Measurements from ENCODE around the gene USF3.
"Not testable (repeated sequence)": the region's sequence is repeated elsewhere in the genome, so short reads cannot be mapped to it uniquely, and the experiment has no call there.

USF3 gene

DNA sequence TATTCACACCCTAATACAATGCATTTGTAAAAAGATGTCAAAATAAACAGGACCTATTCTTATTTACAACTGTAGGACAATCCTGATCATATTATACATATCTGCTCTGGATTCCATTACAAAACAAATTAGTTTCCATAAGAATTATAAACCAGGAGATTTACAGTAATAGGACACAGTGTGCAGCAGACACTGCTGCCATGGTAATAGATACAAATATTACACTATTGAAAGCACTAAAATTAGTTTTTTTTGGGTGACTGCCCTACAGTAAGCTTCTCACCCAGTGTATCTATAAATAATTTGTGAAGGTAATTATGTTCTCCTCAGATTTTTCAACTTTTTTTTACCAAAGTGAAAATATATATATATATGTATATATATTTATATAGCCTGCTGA lies 47.9 kb downstream of the USF3 start:
- no peak for DNase-seq

DNA sequence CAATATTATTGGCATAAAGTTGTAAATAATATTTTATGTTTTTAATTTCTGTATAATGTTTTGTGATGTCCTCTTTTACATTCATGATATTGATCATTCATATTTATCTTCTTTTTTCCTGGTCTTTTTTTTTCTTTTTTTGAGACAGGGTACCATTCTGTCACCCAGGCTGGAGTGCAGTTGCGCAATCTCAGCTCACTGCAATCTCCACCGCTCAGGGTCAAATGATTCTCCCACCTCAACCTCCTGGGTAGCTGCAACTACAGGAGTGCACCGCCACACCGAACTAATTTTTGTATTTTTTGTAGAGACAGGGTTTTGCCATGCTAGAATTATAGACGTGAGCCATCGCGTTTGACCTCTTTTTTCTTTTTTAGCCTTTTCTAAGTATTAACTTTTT lies 52.9 kb downstream of the USF3 start:
- no peak for DNase-seq

DNA sequence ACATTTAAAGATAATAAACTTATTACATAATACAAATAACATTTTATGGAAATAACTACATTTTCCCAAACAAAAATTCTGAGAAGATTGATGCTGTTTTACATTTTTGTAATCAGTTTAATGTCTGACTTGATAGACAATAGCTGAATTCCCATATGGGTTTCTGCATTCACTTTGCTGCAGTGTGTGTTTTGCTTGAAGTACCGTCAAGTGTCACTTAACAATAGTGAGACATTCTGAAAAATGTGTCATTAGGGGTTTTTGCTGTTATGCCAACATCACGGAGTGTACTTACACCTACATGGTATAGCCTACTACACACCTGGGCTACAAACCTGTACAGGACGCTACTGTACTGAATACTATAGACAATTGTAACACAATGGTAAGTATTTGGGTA lies 57.5 kb downstream of the USF3 start:
- peak; percentile 16 for DNase-seq

DNA sequence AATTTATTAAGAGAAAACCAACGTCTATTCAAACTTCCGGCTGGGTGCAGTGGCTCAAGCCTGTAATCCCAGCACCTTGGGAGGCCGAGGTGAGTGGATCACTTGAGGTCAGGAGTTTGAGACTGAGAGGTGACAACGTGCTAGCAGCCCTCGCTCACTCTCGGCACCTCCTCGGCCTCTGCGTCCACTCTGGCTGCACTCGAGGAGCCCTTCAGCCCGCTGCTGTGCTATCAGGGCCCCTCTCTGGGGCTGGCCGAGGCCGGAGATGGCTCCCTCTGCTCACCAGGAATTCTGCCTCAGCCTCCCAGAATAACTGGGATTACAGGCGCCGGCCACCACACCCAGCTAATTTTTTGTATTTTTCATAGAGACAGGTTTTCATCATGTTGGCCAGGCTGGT lies 58.7 kb downstream of the USF3 start:
- no peak for DNase-seq

DNA sequence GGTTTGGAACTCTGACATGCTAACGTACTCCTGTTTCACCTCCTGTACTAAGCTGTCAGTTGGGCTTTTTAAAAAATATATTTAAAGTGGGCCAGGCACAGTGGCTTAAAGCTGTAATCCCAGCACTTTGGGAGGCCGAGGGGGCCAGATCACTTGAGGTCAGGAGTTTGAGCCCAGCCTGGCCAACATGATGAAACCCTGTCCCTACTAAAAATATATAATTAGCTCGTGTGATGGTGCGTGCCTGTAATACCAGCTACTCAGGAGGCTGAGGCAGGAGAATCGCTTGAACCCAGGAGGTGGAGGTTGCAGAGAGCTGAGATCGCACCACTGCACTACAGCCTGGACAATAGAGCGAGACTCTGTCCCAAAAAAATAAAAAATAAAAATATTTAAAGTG lies 60.4 kb downstream of the USF3 start:
- not testable (repeated sequence) for DNase-seq

DNA sequence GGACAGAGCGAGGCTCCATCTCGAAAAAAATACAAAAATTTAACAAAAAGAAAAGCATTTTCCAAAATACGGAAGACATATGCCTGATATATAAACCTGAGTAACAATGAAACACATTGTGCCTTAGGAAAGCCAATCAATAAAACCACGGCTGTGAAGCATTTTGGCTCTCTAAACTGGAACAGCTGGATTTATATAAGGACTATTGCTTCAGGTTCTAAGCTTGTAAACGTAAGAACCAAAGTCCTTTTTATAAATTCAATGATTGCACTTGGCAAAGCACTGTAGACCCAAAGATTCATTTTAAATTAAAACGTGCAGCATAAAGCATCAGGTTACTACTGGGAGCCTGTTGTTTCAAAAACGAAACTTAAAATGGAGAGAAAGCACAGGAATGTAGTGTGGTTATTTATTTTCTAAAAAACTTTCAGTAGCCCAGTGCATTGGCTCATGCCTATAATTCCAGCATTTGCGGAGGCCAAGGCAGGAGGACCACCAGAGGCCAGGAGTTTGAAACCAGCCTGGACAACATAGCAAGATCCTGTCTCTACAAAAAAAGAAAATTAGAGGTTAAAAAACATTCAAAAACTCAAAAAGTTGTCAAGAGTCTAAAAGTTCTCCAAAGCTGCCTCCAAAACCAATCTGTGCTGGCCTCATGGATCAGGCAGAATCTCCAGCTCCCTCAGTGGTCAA lies 61.5 kb downstream of the USF3 start:
- DNase-seq, result no peak

DNA sequence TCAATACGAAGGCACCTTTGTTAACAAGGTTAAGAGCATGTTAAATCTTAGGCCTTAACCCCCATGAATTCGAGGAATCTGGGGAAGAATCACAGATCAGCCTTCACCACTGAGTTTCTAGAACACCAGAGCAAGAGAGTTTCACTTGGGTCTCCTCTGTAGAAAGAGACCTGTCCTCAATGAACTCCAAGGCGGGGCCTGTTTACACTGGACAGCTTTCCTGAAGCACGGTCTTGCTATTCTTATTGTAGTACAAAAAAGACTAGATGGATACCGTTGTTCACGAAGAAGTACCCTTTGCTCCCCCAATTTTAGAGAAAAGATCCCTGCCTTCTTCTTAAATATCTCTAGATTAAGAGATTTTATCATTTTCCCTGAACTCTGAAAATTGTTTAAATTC lies 64.9 kb downstream of the USF3 start:
- DNase-seq, result no peak

DNA sequence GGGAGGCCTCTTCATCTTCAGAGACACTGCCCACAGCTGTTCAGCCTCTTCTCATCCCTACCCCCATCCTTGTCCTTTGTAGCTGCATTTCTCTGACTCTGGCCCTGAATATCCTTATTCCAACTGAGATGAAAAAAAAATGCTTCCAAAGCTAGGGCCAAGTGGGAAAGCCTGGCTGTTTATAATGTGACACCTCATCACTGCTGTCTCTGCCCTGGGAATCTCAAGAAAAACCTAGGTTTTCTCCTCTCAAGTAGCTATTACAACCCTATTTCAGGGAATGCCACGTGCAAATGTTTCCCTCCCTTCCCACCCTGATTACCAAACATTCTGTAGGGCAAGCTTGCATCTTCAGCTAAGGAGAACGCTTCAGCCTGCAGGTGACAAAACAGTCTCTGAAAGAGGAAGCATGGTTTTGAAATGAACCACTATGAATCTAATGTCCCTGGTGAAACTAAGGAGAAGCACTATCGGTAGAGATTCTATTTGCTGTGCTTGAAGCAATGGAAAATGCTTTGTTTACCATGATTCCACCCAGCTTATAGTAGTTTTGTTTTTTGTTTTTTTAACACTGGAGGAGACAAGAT lies 65.4 kb downstream of the USF3 start:
- DNase-seq, result no peak

DNA sequence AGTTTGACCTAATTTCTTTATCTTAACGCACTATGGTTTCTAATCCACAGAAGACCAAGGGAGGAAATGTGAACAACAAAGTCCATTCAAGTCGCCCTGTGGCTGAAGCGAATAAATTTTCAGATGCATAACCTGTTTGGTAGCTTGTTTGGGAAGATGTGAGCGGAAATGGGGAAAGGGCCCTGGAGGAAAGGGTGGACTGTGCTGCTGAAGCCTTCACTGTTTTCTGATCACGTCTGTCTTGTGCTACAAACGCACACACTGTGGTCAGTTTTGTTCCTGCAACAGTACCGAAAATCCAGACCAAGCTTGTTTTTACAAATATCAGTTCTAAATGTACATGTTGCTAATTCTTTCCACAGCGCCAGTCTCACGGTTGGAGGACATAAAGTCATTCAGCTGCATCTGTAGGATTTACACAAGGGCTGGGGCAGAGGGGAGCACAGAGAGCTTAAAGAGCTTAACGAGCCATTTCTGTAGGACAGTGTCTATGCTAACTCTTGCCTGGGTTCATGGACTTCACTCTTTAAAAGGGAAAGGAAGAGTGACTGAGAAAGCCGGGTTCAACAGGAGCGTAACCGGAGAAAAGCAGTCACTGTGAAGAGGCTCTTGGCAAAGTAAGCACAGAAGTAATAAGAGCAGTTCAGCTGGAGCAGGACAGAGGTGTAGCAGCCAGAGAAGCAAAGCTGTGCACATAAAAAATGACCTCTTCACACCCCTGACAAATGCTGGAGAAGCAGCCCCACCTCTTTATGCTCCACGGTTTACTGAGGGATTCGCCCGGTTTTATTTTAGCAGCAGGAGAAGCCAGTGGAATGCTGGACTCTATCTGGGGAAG lies 66.6 kb downstream of the USF3 start:
- DNase-seq, result peak; percentile 86

DNA sequence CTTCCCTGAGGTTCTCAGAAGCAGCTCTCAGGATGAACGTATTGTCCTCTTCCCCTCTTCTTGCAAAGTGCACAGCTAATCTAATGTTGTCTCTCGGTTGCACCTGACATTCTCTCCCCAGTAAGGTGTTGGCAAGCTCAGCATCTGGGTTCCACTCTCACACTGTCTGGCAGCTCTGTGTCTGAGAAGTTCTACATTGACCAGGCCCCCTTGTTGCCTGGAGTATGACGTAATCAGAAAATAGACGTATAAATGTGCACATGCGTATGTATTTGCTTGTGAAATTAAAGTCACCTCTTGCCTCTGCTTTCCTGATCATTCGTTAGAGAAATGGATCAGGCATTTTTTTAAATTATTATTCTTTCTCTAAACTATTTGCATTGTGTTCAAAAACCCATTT lies 67.7 kb downstream of the USF3 start:
- DNase-seq, result no peak

DNA sequence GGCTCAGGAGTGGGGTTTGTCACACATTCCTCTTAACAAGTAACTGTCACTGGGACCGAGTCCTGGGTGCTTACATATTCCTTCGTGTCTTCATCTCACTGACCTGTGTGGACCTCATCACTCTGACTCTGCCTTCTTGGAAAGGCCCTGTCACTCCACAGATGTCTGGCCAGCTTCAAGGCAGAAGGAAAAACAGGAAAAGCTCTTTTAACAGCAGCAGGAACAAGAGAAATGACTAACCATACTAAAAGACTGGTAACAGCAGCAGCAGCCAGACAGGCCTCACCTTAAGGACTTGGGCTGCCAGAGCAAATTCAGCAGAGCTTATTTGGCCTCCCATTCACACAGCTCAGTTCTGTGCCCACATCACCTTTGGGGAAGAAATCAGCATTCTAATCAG lies 68.1 kb downstream of the USF3 start:
- no peak for DNase-seq

DNA sequence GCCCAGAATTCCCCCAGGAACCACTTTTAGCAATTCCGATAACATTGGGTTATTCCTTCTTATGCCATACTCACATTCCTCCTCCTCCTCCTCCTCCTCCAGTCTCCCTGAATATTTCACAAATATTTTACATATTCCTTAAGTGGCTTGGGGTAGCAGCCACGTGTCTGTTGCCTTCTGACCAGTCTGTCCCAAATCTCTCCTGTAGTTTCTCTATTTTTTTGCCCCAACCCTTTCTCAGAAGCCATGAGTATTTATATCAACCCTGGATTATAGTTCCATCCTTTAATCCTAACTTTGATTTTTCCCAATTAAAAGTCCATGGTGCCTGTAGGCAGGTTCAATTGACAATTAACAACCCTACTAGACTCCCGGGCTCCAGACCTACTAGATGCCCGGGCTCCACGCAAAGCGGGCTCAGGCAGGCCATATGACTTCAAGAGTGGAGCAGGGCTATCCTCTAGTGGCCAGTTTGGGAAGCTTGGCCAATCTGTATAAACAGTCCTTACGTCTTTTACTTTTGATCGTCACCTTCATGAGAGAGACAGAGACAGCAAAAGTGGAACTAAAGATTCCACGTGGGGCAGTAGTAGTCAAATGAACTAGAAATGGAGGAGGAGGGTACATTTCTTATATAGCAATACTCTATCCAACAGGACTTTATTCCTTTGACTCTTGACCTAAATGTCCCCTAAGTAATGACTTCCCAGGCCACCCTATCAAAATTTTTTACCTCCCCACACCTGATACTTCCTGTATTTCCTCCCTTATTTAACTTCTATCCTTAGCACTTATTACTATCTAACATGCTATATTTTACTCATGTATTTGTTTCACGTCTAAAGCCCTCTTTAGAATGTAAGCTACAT lies 69.7 kb downstream of the USF3 start:
- peak; percentile 42 for DNase-seq

DNA sequence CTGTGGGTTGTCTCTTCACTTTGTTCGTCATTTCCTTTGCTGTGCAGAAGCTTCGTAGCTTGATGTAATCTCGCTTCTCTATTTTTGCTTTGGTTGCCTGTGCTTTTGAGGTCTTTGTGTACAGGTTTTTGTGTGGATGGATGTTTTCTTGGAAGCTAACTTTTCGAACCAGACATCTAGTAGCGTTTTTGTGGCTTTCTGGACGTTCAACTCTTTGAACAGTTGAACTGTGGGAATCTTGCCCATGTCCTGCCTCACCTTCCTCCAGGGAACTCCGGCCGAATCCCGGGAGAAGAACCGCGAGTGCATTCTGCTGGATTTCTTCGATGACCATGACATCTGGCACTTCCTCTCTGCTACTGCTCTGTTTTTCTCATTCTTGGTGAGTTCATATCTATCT lies 70.6 kb downstream of the USF3 start:
- no peak for DNase-seq

DNA sequence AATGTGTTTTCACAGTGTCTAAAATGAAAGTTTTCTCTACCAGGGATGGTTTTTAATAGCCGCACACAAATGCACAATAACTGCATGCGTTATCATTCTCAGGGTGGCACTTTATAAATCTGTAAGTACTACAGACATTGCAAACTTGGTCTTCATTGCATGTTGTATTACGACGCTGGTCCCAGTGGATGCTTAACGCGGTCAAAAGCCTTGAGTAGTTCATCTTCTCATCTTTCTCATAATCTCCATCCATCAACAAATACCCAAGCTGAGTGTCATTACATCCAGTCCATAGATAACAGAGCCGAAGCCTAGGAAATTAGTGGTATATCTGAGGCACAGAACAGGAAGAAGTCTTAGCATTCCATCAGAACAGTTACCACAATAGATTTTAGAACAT lies 72.6 kb downstream of the USF3 start:
- no peak for DNase-seq

DNA sequence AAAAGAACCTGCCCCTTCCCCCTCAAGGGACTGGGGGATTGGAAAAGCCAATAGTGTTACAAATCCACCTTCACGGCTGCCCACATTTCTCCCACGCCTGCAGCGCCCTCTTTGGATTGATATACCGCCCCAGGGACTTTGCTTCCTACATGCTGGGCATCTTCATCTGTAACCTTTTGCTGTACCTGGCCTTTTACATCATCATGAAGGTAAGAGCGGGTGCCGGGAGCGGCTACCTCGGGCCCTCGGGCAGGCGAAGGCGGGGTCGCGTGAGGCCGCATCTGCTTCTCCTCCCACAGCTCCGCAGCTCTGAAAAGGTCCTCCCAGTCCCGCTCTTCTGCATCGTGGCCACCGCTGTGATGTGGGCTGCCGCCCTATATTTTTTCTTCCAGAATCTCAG lies 73.1 kb downstream of the USF3 start:
- no peak for DNase-seq

DNA sequence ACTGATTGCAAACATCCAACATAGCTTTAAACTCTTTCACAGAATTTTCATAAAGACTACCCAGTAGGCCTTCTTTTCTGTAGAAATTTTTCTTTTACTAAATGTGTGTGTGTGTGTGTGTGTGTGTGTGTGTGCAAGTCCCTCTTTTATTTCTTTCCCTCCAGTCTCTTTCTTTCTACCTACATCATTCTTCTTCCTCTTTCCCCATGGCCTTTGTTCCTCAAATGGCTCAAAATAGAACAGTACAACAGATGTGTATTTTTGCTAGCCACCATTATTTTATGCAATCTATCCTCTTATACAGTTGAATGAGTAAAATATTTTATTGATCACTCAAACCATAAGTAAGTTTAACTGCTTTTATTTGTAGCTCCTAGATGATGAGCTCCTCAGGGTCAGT lies 76.4 kb downstream of the USF3 start:
- DNase-seq, result no peak

DNA sequence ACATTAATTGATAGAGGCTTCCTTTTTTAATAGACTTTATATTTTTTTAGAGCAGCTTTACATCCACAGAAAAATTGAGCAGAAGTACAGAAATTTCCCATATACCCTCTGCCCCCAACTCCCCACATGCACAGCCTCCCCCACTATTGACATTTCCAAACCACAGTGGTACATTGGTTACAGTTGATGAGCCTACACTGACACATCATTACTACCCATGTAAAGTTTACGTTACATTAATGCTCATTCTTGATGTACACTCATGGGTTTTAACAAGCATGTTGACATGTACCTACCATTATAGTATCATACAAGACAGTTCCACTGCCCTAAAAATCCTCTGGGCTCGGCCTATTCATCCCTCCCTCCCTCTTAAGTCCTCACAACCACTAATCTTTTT lies 78.7 kb downstream of the USF3 start:
- DNase-seq, result no peak

DNA sequence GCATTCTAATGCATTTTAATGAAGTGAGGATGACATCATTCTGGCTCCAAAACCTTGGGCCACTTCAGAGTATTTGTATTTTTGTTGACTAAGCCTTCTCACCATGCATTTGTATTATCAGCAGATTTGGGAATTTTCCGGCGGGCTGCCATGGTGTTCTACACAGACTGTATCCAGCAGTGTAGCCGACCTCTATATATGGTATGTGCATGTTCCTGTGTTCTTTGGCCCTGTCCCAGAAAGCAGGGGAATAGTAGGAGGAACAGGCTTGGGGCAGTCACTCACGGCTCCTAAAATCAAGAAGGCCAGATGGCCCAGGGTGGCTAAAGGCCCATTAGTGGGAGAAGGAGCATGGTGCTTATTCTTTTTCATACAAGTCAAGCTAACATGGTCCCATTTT lies 80.5 kb downstream of the USF3 start:
- DNase-seq, result peak; percentile 10

DNA sequence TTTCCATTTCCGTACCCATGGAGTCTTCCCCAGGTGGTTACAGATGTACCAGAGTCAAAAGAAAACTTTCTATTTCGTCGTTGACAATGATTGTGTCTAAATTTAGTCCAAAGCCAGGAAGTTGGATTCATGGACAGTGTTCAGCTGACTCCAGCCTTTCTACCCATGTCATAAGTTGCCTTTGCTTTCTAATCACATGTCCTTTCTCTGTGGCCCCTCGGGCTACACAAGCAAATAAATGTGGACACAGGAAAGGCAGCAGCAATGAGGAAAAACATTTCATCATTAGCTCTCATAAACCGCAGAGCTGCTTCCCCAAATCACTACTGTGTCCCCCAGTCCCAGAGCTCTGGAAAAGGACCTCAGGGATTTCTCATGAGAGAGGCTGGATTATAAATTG lies 82.0 kb downstream of the USF3 start:
- no peak for DNase-seq

DNA sequence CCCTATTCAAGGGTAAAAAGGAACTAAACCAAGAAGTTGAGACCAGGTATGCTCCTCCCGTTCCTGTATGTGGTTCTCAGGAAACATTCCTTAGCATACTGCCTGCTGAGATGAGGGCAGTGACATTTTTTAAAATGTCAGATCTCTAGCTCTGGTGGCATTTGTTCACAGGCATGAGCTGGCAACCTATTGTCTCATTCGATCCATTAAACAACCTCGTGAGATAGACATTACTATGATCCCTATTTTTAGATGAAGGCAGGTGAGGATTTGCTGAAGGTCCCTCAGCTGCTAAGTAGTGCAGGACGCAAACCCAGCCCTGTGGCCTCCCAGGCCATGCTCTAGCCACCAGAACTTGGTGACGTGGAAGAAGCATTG lies 89.2 kb downstream of the USF3 start:
- no peak for DNase-seq

DNA sequence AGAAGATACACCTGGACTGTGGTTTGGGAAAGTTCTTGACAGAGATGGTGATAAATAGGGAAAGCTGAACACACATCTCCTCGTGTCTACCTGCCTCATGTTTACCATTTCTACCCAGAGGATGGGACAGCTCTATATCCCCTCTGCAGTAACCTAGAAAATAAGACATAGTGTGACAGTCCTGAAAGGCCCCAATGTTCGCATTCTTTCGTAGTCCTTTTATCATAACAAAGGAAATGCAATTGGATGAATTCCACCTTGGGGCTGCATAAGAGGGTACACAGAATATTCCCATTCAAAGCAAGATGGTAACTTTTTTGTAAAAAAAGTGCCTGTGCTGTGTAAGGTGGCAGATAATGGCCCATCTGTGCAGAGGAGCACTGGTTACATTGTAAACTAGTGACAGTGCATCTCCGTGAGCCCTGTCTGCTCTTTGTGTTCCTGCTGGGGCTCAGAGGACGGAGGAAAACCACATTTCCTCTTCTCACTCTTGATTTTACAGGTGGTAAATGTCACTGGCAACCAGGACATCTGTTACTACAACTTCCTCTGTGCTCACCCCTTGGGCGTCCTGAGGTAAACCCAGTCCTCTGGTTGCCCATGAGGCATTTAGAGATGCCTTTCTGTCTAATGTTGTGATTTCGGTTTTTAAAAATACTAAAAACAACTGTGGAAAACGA lies 89.8 kb downstream of the USF3 start:
- no peak for DNase-seq

DNA sequence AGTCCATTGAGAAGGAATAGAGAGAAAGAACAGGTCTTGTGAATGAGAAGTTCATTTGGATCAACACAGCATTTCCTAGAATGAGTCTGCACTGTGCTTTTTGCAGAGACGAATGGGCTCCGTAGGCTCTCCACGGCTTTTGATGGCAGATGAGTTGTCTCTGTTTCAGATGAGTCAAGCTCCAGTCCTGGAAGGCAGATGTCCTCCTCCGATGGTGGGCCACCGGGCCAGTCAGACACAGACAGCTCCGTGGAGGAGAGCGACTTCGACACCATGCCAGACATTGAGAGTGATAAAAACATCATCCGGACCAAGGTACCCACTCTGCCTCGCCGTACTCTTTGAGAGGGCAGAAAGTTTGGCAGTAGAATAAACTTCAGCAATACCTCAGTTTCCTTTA lies 93.6 kb downstream of the USF3 start:
- no peak for DNase-seq

DNA sequence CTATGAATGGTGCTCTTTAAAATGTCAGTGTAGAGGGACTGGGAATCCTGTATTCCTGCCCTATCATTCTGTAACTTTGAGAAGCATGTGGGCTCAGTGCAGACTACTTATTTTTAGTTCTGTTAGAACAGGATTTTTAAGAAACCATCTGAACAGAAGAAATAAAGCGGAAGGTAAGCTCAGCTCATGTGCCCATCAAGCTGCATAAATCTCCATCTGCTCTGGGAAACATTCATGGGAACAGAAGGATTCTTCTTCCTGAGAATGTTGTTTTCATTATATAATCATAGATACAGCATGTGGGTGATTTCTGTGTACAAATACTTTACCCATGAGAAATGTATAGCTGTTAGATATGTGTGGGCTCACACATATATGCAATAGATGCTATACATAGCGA lies 94.2 kb downstream of the USF3 start:
- no peak for DNase-seq

All from NCI-H2029 (cell line).